Stimulated activated CD4-positive, alpha-beta T cell treated with anti-CD3 and anti-CD28 coated beads, Interleukin-1b, Interleukin-23, amount 100 ng/mL, for 48 hours (primary cell): ENCODE data around the gene COLEC12.

ENCODE experiments used
- DNase-seq: peaks from one replicate; pipeline ENCODE4 v3.0.0-alpha.2; 2020

The COLEC12 gene

GRCh38 chr18:500632-501405 is at the start of gene COLEC12:
Gene COLEC12 (minus strand): TSS chr18:500701. CDS start chr18:500514, 187 bp downstream.
- DNase-seq = no peak

- DNase-seq = no peak
Observed at GRCh38 chr18:549967-550366, 49.5 kb upstream of the COLEC12 start.

GRCh38 chr18:543447-544078 is 43.1 kb upstream of the COLEC12 start:
- no peak for DNase-seq

GRCh38 chr18:533995-534601 is 33.6 kb upstream of the COLEC12 start:
- DNase-seq = no peak

DNA sequence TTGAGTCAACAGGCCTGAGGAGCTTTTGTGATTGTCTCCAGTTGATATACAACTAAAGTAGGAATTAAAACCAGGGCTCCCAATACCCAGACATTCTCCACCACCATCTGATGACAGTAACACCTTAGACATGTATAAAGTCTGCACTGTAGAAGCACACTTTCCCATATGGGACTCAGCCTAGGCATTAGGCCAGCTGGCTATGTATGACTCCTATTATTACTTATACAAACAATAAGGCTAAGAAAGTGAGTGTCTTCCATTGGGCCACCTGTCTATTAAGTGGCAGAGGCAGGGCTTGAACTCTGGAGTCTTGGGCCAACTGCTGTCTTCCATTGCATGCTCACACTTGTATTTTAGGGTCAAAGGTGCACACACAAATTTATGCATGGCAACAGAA is 32.1 kb upstream of the COLEC12 start:
- no peak for DNase-seq

DNA sequence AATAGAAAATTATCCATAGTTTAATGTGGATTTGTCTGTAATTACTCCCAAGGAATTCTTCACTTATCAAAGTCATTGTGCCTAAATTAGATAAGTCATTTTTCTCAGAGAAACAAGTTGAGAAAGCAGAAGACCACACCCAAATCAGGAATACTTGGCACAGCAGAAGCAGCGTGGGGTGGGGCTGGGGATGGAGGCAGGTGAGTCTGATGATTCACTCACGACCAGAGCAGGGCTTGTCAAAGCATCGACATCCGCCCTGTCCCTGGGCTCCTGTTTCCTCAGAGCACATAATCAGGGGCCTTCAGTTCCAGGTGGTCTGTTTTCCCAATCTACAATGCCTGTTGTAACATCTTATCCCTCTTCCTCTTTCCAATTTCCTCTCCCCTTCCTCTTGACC is 31.5 kb upstream of the COLEC12 start:
- no peak for DNase-seq

- no peak for DNase-seq
Observed at GRCh38 chr18:527146-527545, 26.6 kb upstream of the COLEC12 start.

- DNase-seq = no peak
Observed at GRCh38 chr18:526681-527080, 26.2 kb upstream of the COLEC12 start.

GRCh38 chr18:525036-525797 is 24.7 kb upstream of the COLEC12 start:
- DNase-seq = no peak

GRCh38 chr18:524466-524865 is 24.0 kb upstream of the COLEC12 start:
- DNase-seq = no peak

DNA sequence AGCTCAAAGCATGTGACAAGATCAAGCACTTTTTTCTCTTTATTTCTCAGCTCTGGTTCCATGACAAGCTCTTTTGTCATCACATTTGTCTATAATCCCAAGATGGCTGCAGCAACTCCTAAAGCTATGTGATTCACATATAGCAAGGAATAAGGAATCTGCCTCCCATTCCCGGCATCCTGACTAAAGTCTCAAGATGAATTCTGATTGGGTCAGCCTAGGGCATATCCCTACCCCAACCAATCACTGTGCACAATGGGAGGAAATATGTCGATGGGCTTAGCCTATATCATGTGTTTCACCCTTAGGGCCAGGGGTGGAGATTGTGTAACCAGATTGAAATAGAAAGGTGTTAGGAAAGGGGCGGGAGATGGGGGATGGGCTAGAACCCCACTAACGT is 23.1 kb upstream of the COLEC12 start:
- no peak for DNase-seq

DNA sequence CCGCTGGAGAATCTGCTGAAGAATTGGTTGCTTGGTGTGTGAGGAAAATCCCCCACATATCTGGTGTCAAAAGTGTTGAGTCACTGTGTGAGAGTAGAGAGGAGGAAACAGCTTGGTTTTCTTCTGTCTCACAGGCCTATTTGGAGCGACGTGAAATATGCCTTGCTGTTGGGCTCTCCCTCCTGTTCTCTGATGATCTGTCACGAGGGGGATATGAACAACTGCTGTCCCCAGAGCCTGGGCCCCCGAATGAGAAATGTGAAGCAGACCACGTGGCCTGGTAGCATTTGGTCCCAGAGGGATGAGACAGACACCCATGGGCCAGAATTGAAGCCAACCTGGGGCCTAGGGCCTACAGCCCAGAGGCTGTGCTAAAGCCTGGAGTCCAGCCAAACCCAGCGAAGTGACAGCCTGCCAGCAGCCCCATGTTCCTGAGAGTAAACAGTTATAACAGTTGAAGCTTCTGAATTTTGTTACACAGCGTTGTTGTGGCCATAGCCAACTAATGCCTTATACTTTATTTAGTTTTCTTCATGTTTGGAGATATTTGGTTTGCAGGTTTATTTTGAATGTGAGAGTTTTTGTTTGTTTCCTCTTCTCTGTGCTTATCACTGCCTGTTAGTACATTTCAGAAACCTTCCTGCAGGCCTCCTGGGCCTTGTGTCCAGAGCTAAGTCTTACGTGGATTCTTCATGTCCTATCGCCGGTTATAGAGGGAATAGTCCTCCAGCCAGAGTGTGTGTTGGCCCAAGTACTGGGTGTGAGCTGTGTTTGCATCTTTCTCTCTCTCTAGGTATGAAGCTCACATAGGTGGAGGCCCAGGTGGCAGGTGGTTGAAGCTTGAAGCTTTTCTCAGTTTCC is 18.7 kb upstream of the COLEC12 start:
- no peak for DNase-seq

GRCh38 chr18:518081-518480 is 17.6 kb upstream of the COLEC12 start:
- DNase-seq = no peak

DNA sequence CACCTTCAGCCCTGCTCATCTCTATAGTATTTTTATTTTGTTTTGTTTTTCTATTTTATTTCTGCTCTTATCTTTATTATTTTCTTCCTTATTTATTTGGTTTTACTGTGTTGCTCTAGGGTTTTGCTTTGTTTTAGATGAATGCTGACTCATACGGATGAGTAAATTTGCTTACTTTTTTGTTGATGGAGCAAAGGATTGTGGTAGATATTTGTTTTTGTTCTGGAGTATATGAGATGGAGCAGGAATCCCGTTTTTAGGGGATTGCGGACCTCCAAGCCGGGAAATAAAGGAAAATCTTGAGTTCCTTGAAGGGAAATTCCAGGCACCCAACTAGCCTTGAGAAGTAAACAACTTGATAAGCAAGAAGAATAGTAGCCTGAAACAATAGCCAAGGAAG is 15.3 kb upstream of the COLEC12 start:
- no peak for DNase-seq

- no peak for DNase-seq
Observed at GRCh38 chr18:515156-515815, 14.8 kb upstream of the COLEC12 start.

DNA sequence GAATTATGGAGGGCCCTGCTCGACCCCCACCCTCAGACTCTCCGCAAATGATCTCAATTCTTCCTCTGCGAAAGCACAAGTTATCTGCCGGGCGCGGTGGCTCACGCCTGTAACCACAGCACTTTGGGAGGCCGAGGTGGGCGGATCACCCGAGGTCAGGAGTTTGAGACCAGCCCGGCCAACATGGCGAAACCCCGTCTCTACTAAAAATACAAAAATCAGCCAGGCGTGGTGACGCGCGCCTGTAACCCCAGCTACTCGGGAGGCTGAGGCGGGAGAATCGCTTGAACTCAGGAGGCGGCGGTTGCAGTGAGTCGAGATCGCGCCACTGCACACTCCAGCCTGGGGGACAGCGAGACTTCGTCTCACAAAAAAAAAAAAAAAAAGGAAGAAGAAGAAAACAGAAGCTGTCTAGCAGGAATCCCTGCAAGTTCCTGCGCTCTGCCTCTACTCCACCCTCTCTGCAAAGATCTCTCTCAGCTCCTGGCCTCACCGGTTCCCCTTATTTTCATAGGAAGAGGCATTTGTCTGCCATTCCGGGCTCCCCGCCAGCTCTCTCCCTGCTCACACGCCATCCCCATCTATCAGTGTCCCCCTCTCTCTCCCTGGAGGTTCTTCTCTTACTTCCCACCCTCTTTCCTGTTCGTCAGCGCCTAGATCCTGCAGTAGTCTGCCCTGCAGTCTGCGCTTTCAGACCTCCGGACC is 13.5 kb upstream of the COLEC12 start:
- no peak for DNase-seq

DNA sequence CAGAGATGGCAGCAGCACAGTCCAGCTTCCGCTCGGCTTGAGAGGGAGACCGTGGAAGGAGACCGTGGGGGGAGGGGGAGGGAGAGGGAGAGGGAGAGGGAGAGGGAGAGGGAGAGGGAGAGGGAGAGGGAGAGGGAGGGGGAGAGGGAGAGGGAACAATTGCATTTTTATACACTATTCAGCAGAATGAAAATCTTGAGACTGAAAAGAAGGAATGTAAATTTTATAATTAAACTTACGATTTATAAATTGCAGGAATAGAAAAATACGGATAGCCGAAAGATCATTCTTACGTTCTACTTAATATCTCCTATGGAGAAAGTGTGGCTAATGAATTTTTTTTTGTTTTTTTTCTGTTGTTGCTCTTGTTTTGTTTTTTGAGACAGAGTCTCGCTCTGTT is 12.5 kb upstream of the COLEC12 start:
- no peak for DNase-seq

DNA sequence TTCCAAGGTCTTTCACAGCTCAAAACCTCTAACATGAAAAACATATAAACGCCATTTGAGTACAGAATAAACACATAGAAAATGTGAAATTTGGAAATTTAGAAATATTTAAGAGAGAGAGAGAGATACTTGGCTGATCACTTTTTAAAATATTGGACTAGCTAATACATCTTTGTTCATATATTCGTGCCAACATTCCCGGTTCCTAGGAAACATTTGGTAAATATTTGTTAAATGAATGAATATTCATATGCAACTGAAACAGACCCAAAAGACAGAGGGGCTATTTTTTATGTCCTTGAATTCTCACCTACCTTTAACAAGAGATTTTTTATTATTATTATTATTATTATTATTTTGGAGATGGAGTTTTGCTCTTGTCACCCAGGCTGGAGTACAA is 8.3 kb upstream of the COLEC12 start:
- no peak for DNase-seq

GRCh38 chr18:507636-508035 is 7.1 kb upstream of the COLEC12 start:
- DNase-seq = no peak

DNA sequence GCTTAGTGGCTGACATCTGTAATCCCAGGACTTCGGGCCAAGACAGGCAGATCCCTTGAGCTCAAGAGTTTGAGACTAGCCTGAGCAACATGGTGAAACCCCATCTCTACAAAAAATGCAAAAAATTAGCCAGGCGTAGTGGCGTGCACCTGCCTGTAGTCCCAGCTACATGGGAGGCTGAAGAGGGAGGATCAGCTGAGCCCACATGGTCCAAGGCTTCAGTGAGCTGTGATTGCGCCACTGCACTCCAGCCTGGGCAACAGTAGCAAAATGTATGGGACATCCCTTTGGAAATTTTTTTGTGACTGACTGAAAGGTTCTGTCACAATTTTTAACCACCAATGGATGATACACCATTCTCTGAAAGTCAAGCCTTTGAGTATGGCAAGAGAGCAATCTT is 6.3 kb upstream of the COLEC12 start:
- no peak for DNase-seq

GRCh38 chr18:506264-506663 is 5.8 kb upstream of the COLEC12 start:
- no peak for DNase-seq
